ENCODE results near the gene NXPH4. TPM values are rescaled to one million over a fixed set of nuclear protein-coding genes. Genes with fewer than 3 reads are reported as not detected.

NXPH4 gene
- total RNA-seq, 2 experiments from 2014 or later: 5.3 to 10.5 TPM

DNA sequence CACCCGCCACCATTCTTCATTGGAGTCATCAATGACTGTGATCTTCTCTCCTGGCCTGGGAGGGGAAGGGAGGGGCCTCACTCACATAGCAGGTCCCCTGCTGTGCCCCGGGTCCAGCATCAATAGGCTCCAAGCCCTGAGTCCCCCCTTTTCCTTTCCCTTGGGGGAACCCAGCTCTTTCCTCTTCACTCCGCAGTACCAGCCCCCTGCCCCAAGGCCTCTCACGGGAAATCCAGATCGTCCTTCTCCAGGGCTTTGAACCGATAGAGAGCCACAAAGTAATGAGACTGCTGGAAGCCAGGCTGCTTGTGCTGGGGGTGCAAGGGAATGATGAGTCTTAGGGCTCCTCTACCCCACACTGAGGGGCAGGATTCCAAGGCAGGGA lies 27.7 kb downstream of the NXPH4 start:
- no peak for TF ChIP-seq EZH2phosphoT487 (IDR thresholded peaks at IDR 0.05; ENCODE audit: borderline replicate concordance, low read depth, low read length)
- TF ChIP-seq, protein P1, sequence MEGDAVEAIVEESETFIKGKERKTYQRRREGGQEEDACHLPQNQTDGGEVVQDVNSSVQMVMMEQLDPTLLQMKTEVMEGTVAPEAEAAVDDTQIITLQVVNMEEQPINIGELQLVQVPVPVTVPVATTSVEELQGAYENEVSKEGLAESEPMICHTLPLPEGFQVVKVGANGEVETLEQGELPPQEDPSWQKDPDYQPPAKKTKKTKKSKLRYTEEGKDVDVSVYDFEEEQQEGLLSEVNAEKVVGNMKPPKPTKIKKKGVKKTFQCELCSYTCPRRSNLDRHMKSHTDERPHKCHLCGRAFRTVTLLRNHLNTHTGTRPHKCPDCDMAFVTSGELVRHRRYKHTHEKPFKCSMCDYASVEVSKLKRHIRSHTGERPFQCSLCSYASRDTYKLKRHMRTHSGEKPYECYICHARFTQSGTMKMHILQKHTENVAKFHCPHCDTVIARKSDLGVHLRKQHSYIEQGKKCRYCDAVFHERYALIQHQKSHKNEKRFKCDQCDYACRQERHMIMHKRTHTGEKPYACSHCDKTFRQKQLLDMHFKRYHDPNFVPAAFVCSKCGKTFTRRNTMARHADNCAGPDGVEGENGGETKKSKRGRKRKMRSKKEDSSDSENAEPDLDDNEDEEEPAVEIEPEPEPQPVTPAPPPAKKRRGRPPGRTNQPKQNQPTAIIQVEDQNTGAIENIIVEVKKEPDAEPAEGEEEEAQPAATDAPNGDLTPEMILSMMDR (conservative IDR thresholded peaks at IDR 0.05; ENCODE audit: low read length): no peak
- Histone ChIP-seq H3K4me1 (ENCODE audit: insufficient read depth, low read length, poor library complexity, severe bottlenecking) (peaks cover 34% of the 10 kb centered on the region), H3K9me3 (ENCODE audit: low read length) (no peaks in the 10 kb centered on the region), H3K4me2 (ENCODE audit: low read length) (peak overlapping the region; percentile 99), H3K36me3 (ENCODE audit: insufficient read depth, low read length) (no peaks in the 10 kb centered on the region), H3K9me2 (ENCODE audit: insufficient read depth, low read length) (no peaks in the 10 kb centered on the region), H2AFZ (ENCODE audit: low read length) (no peak overlapping the region), H4K20me1 (ENCODE audit: insufficient read depth, low read length) (no peaks in the 10 kb centered on the region), H3K27ac (ENCODE audit: low read depth, low read length, poor library complexity, severe bottlenecking) (no peak overlapping the region), H3K4me3 (ENCODE audit: low read depth, low read length, poor library complexity, severe bottlenecking) (no peak overlapping the region), H3K79me2 (ENCODE audit: insufficient read depth, low read depth, low read length) (no peaks in the 10 kb centered on the region)
- intact Hi-C loops (cut with micrococcal nuclease; ENCODE audit: unreplicated experiment): loop anchor here (5.0 kb wide), 3 partner anchors 132 to 508 kb away; partner anchors contain the start of genes CDK4 and STAT6
- DNase-seq (ENCODE audit: low spot score): no peak
- no TSS peak for BruUV-seq (replicated peaks)
- ChIA-PET POLR2A (interaction anchor here (4.7 to 7.3 kb wide), 2 partner anchors 13 to 30 kb away, joined by 26 to 69 read pairs; partner anchors contain the start of gene SHMT2), CTCF (ENCODE audit: unreplicated experiment) (interaction anchor here (0.5 to 4.5 kb wide), 4 partner anchors 17 to 211 kb away, joined by 3 to 32 read pairs (median 4); partner anchors contain the start of gene INHBE)

DNA sequence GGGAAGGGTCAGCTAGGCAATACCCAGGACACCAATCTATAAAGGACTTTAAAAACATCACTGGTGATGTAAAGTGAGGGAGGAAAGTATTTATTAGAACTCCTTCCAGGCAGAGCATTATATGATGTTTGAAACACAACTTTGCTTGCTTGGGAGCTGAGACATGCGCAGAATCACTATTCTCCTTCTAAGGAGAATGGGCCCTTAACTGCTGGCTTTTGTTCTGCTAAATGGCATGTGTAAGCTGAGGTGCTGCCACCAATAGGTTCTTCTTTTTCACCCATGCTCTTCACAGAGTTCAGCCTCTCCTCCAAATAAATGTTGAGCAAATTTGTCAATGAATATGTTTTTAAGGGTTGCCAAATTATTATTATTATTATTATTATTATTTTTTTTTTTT lies 30.4 kb downstream of the NXPH4 start:
- no TSS peak for BruUV-seq (replicated peaks)
- Histone ChIP-seq H2AFZ (ENCODE audit: low read length) (no peak overlapping the region), H3K4me2 (ENCODE audit: low read length) (no peak overlapping the region), H3K4me3 (ENCODE audit: low read depth, low read length, poor library complexity, severe bottlenecking) (no peak overlapping the region), H3K9me2 (ENCODE audit: insufficient read depth, low read length) (no peaks in the 10 kb centered on the region), H3K36me3 (ENCODE audit: insufficient read depth, low read length) (no peaks in the 10 kb centered on the region), H3K4me1 (ENCODE audit: insufficient read depth, low read length, poor library complexity, severe bottlenecking) (peaks cover 22% of the 10 kb centered on the region), H3K79me2 (ENCODE audit: insufficient read depth, low read depth, low read length) (no peaks in the 10 kb centered on the region), H3K9me3 (ENCODE audit: low read length) (no peaks in the 10 kb centered on the region), H4K20me1 (ENCODE audit: insufficient read depth, low read length) (no peaks in the 10 kb centered on the region), H3K27ac (ENCODE audit: low read depth, low read length, poor library complexity, severe bottlenecking) (no peak overlapping the region)
- DNase-seq (ENCODE audit: low spot score): no peak
- ChIA-PET POLR2A (interaction anchor here (0.7 kb wide), 2 partner anchors 19 to 905 kb away, joined by 3 to 4 read pairs; no protein-coding TSS in a partner anchor), CTCF (ENCODE audit: unreplicated experiment) (no interaction called here)
- no peak for TF ChIP-seq EZH2phosphoT487 (IDR thresholded peaks at IDR 0.05; ENCODE audit: borderline replicate concordance, low read depth, low read length)
- TF ChIP-seq, protein P1 (conservative IDR thresholded peaks at IDR 0.05; ENCODE audit: low read length): no peak
- intact Hi-C loops (cut with micrococcal nuclease; ENCODE audit: unreplicated experiment): no loop called here

DNA sequence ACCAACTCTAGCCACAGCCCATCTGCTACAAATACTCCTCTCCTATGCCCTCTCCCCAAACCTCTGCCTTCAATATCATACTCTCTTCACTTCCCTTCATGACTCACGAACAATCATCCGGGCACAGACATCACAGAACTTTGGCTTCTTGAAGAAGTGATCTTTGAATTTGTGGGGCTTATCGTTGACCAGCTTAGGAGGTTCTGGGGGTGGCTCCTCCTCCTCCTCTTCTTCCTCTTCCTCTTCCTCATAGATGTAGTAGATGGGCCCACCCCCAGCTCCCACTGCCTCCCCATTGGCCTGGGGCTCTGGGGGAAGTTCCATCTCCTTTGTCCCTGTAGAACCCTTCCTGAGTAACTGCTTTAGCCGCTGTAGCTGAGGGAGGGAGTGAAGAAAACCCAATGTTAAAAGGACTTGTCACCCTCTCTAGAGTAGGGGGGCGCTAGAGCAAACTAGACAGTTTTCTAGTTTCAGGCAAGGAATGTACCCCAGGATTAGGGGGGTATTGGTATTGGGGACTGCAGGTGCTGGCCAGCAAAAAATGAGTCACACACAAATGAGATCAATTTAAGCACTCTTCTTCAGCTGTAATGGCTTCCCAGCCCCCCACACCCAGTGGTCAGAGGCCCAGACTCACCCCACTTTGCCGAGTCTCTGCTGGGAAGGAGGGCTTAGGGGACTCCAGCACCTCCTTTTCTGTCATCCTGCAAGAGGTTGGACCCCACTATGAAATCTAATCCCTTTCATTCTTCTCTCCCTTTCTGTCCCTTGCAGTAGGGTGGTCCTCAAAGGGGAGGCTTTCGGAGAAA lies 32.5 kb downstream of the NXPH4 start:
- TF ChIP-seq, protein P1 (conservative IDR thresholded peaks at IDR 0.05; ENCODE audit: low read length): peak; percentile 42
- TF ChIP-seq EZH2phosphoT487 (IDR thresholded peaks at IDR 0.05; ENCODE audit: borderline replicate concordance, low read depth, low read length): no peak
- no peaks in the 10 kb centered on the region for H3K79me2 ChIP-seq (ENCODE audit: insufficient read depth, low read depth, low read length)
- intact Hi-C loops (cut with micrococcal nuclease; ENCODE audit: unreplicated experiment): no loop called here
- peaks cover 10% of the 10 kb centered on the region for H3K4me1 ChIP-seq (ENCODE audit: insufficient read depth, low read length, poor library complexity, severe bottlenecking)
- ChIA-PET CTCF (ENCODE audit: unreplicated experiment) (no interaction called here), POLR2A (interaction anchor here (1.1 kb wide), 1 partner anchor 8 kb away, joined by 3 read pairs; no protein-coding TSS in a partner anchor)
- no peak overlapping the region; the same call in 1 of the 2 replicates for H2AFZ ChIP-seq (ENCODE audit: low read length)
- no peaks in the 10 kb centered on the region for H3K9me2 ChIP-seq (ENCODE audit: insufficient read depth, low read length)
- H3K27ac ChIP-seq (ENCODE audit: low read depth, low read length, poor library complexity, severe bottlenecking): no peak overlapping the region
- H4K20me1 ChIP-seq (ENCODE audit: insufficient read depth, low read length): no peaks in the 10 kb centered on the region
- DNase-seq (ENCODE audit: low spot score): no peak
- no TSS peak for BruUV-seq (replicated peaks)
- no peaks in the 10 kb centered on the region for H3K36me3 ChIP-seq (ENCODE audit: insufficient read depth, low read length)
- H3K4me2 ChIP-seq (ENCODE audit: low read length): peak overlapping the region; percentile 17; the same call in 1 of the 2 replicates
- no peak overlapping the region for H3K4me3 ChIP-seq (ENCODE audit: low read depth, low read length, poor library complexity, severe bottlenecking)
- H3K9me3 ChIP-seq (ENCODE audit: low read length): no peaks in the 10 kb centered on the region
